Suprapubic skin (tissue), 4 donors: ENCODE measurements around the gene UBE2N. TPM values are rescaled to one million over a fixed set of nuclear protein-coding genes. Genes with fewer than 3 reads are reported as not detected.

Experiments used
- DNase-seq, 2 donors: peaks; one replicate each; pipeline ENCODE4 v3.0.0-alpha.2; 2019; ENCODE audit warnings: low spot score in 2 of 2
- H3K27ac ChIP-seq: fragments of 200-600 bp; sonication (generic); one replicate; pipeline ENCODE4 v1.5.1; 2019
- H3K27me3 ChIP-seq: fragments of 200-600 bp; sonication (generic); one replicate; pipeline ENCODE4 v1.5.1; 2019
- H3K36me3 ChIP-seq: fragments of 200-600 bp; sonication (generic); one replicate; pipeline ENCODE4 v1.5.1; 2019
- H3K4me1 ChIP-seq: fragments of 200-600 bp; sonication (generic); one replicate; pipeline ENCODE4 v1.5.1; 2019
- H3K4me3 ChIP-seq: fragments of 200-600 bp; sonication (generic); one replicate; pipeline ENCODE4 v1.5.1; 2019; ENCODE audit warnings: mild to moderate bottlenecking
- H3K9me3 ChIP-seq: fragments of 200-600 bp; sonication (generic); one replicate; pipeline ENCODE4 v1.5.1; 2019
- EP300 ChIP-seq: sonication (generic); formaldehyde crosslinking; IDR thresholded peaks from one replicate; pipeline ENCODE4 v1.6.1; 2017; ENCODE audit warnings: antibody characterized with exemption
- POLR2A ChIP-seq, 2 donors: fragments of 450-650 bp; IDR thresholded peaks; one replicate each; pipeline ENCODE4 v1.6.1; 2017; ENCODE audit warnings: antibody characterized with exemption in 2 of 2, mild to moderate bottlenecking in 2 of 2, moderate library complexity in 2 of 2
- POLR2AphosphoS5 ChIP-seq, 3 donors: sonication (generic); formaldehyde crosslinking; IDR thresholded peaks; one replicate each; pipeline ENCODE4 v1.6.1; 2017; ENCODE audit warnings: antibody characterized with exemption in 3 of 3
- WGBS: methylation state at CpG from one replicate; pipeline ENCODE4 v1.1.5; 2018; 5-methylcytosine and 5-hydroxymethylcytosine counted together
- total RNA-seq, 4 donors: library from RNA; depleted of rRNA; stranded (reverse); fragments of >200 nt; gene quantifications; one replicate each; pipeline ENCODE4 v1.1.0, GENCODE V29; 2016
- TF ChIP-seq, protein P1 (sequence below), 2 donors: fragments of 200-600 bp in 1 of 2; fragments of 450-650 bp in 1 of 2; sonication (generic) in 1 of 2; IDR thresholded peaks; one replicate each; pipeline ENCODE4 v1.5.1; 2016 to 2019; ENCODE audit warnings: antibody characterized with exemption in 2 of 2, mild to moderate bottlenecking in 1 of 2, moderate library complexity in 1 of 2

The UBE2N gene
- total RNA-seq, 4 donors from 2014 or later, result 23.1 to 71.3 (median 54.3) TPM

DNA sequence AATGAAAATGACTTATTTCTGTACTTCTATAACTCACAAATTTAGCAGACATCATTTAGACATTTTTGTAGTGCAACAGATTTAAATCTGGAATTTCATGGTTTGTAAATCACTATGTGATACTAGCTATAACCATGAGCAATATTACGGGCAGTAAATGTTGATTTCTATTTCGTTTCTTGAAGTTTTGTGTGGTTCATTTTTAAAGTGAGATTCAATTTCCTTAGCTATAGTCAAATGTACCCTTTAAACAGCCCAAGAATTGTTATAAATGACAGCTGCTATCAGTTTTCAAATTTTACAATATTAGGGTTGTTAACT lies 33.8 kb downstream of the UBE2N start:
- peaks cover 21% of the 10 kb centered on the region for H3K36me3 ChIP-seq
- no peak for DNase-seq
- TF ChIP-seq EP300, result no peak
- TF ChIP-seq POLR2A (IDR thresholded peaks at IDR 0.05), result no peak
- no peak for TF ChIP-seq POLR2AphosphoS5 (IDR thresholded peaks at IDR 0.05)
- TF ChIP-seq, protein P1, sequence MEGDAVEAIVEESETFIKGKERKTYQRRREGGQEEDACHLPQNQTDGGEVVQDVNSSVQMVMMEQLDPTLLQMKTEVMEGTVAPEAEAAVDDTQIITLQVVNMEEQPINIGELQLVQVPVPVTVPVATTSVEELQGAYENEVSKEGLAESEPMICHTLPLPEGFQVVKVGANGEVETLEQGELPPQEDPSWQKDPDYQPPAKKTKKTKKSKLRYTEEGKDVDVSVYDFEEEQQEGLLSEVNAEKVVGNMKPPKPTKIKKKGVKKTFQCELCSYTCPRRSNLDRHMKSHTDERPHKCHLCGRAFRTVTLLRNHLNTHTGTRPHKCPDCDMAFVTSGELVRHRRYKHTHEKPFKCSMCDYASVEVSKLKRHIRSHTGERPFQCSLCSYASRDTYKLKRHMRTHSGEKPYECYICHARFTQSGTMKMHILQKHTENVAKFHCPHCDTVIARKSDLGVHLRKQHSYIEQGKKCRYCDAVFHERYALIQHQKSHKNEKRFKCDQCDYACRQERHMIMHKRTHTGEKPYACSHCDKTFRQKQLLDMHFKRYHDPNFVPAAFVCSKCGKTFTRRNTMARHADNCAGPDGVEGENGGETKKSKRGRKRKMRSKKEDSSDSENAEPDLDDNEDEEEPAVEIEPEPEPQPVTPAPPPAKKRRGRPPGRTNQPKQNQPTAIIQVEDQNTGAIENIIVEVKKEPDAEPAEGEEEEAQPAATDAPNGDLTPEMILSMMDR (IDR thresholded peaks at IDR 0.05), result no peak
- H3K4me3 ChIP-seq, result no peak overlapping the region
- 82% methylated on average over 2 of the region's 2 CpGs for WGBS
- H3K9me3 ChIP-seq, result no peaks in the 10 kb centered on the region
- peaks cover 41% of the 10 kb centered on the region for H3K4me1 ChIP-seq
- H3K27ac ChIP-seq, result no peak overlapping the region
- H3K27me3 ChIP-seq, result no peaks in the 10 kb centered on the region

DNA sequence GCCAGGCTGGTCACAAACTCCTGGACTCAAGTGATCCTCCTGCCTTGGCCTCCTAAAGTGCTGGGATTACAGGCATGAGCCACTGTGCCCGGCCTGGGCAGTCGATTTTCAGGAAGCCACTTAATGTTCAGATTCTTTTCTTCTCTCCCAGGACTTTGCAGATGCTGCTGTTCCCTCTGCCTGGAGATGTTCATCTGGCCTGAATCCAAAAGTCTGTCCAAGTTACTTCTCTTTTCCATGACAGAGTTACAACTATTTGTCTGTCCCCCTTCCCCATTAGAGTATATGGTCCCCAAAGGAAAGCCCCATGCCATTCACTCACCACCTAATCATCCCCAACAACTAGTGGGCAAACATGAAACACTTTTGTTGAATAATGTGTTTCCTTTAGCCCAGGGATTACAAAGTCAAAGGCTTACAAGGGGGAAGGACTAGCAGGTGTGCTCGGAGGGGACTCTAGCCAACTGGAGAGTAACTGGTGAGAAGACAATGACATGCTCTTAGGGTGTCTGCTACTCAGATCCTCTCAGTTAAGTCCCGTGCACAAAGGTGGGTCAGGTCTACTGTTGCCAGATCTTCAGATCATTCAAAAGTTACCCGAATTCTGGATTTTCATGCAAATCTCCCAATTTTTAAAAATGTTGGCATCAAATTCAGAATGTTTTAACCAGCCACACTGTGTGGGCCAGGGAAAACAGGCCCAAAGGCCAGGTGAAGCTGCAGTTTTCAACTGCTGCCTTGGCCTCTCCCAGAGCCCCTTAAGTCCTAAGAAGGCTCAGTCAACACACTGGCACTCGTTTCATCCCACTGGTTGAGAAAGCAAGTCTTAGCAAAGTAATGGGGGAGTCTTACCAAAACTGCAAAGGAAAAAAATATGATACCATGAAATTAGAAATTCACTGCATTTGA lies 34.4 kb downstream of the UBE2N start:
- TF ChIP-seq, protein P1 (IDR thresholded peaks at IDR 0.05), result no peak
- TF ChIP-seq POLR2AphosphoS5 (IDR thresholded peaks at IDR 0.05) (no peak), POLR2A (IDR thresholded peaks at IDR 0.05) (no peak), EP300 (no peak)
- WGBS, result 83% methylated on average over 6 of the region's 6 CpGs
- peaks cover 21% of the 10 kb centered on the region for H3K36me3 ChIP-seq
- H3K4me1 ChIP-seq, result peaks cover 36% of the 10 kb centered on the region
- H3K4me3 ChIP-seq, result no peak overlapping the region
- no peak for DNase-seq
- H3K27me3 ChIP-seq, result no peaks in the 10 kb centered on the region
- no peaks in the 10 kb centered on the region for H3K9me3 ChIP-seq
- no peak overlapping the region for H3K27ac ChIP-seq

DNA sequence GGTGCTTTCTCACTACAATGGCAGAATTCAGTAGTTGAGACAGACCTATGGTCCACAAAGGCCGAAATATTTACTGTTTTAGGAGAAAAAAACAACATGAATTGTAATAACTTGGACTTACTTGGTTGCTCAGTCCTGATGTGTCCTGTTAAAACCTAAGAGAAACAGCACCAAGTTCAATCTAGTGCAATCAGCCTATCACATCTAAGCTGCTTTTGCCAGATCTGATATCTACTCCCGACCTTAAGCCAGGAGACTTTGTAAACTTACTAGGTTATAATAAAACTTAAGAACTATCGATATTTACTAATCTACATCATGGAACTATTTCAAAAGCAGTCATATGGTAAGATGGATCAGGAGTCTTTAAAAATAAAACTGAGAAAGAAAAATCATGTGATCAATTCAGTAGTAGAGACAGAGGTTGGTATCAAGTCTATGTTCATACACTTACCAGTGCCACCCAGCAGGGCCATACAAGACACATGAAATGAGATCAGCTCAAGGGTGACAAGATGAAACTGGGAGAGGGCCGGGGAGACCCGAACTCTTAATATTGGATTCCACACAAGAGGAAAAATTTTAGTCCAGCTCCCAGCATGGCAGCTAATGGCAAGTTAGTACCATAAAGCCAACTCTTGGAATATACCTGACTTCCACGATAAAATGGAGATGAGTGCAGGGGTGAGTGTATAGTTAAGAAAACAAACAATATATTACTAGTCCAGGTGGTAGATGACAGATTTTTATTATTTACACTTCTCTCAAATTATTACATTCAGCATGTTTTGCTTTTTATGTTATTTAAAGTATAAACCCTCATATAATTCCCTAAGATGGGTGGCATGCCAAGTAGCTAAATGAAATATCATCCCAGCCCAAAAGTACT lies 36.5 kb downstream of the UBE2N start:
- no peaks in the 10 kb centered on the region for H3K9me3 ChIP-seq
- no peak for TF ChIP-seq POLR2A (IDR thresholded peaks at IDR 0.05)
- TF ChIP-seq, protein P1 (IDR thresholded peaks at IDR 0.05), result no peak
- H3K27ac ChIP-seq, result no peak overlapping the region
- no peak overlapping the region for H3K4me3 ChIP-seq
- DNase-seq, result no peak
- H3K27me3 ChIP-seq, result no peaks in the 10 kb centered on the region
- peaks cover 18% of the 10 kb centered on the region for H3K4me1 ChIP-seq
- H3K36me3 ChIP-seq, result peaks cover 13% of the 10 kb centered on the region
- 85% methylated on average over 6 of the region's 6 CpGs for WGBS

DNA sequence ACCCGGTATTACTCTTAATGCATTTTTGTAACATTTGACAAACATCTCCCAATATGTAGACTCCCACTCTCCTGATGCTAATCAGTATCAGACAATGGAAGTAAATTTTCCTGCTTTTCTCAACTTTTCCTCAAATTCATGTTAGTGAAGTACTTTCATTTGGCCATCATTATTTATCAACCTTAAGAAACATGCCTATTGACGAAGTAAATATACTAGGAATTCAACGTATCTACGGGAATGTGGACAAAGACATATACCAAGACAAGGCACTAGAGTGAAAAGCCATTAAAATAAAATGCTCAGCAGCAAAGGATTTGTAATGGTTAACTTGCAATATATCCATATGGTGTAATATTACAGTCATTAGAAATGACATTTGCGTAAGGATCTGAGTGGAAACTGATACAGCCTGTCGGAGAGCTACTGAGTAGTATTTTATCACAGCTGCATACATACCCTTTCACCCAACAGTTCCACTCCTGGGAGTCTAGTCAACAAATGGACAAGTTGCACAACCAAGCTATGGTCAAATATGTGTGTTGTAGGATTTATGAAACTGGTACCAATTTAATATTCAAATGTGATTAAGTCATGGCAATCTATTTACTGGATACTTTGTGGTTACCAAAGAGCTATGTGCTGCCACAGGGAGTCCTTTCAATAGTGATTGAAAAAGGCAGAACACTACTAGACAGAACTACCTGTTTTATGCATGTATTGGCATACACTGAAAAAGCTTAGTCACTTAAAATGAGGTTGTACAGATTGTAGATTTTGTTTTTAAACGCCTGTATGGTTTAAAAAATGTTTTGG lies 37.6 kb downstream of the UBE2N start:
- Histone ChIP-seq H3K27ac (no peak overlapping the region), H3K27me3 (no peaks in the 10 kb centered on the region), H3K4me1 (peaks cover 13% of the 10 kb centered on the region), H3K4me3 (no peak overlapping the region), H3K9me3 (no peaks in the 10 kb centered on the region), H3K36me3 (peaks cover 12% of the 10 kb centered on the region)
- TF ChIP-seq EP300 (no peak), POLR2A (IDR thresholded peaks at IDR 0.05) (no peak), POLR2AphosphoS5 (IDR thresholded peaks at IDR 0.05) (no peak)
- TF ChIP-seq, protein P1 (IDR thresholded peaks at IDR 0.05), result no peak
- DNase-seq, result no peak
- WGBS, result 83% methylated on average over 7 of the region's 7 CpGs
